ENCODE measurements around the gene DUT.
"Not testable (repeated sequence)": the region's sequence is repeated elsewhere in the genome, so short reads cannot be mapped to it uniquely, and the experiment has no call there.

The DUT gene

DNA sequence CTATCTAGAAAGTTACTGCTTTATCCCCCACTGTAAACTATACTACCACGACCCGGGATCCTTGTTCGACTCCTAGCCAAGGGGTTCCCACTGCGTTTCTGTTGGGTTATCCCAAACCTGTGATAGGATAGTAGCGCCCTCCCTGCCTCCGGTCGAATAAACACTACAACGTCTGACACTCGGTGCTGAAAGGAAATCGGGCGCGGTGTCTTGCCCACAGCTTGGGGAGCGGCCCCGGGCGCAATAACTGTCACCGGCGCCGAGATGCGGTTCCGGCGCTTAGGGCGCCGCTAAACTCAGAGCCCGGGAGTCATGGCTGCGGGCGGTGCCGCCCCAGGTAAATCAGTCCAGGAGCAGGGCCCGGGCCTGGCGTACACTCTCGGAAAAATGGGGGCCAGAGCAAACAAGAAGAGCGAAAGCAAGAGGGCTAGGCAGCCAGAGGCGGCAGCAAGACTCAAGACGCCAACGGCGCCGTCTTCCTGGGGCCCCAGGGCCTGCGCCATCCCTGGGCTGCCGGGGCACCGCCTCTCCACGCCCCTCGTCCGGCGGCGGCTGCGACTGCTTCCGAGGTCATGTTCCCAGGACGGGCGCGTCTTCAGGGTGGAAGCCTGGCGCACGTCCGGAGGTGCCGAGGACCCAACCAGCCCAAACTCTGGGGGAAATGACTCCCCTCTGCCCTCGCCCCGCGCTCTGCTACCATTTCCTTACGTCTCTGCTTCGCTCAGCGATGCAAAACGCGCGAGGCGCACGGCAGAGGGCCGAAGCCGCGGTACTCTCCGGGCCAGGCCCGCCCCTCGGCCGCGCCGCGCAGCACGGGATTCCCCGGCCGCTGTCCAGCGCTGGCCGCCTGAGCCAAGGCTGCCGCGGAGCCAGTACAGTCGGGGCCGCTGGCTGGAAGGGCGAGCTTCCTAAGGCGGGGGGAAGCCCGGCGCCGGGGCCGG is at the start of gene DUT:
DUT (plus strand) TSS at position 575 of the 941 bp plus-strand sequence; CDS start at position 662, 87 bp downstream.
- DNase-seq (ENCODE audit: low read depth in 2 of 2): peak; percentile 42 to 45

DNA sequence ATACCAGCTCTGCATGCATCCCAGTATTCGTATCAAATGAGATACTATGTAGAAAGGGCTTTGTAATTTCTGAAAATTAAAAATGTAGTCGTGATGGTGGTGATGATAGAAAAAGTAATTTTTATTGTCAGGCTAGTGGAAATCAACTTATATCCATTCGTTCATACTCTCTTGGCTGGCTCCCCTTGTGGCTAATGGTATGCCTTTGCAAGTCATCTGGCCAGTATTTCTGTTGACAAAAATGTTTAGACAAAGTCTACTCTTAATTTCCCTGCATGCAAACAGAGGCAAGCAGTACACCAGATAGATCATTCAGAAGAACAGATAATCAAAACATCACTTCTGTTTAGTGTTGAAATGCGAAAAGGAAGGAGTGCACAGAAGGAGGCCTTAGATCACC is 49.6 kb upstream of the DUT start:
- no peak for DNase-seq (ENCODE audit: low read depth in 2 of 2)

DNA sequence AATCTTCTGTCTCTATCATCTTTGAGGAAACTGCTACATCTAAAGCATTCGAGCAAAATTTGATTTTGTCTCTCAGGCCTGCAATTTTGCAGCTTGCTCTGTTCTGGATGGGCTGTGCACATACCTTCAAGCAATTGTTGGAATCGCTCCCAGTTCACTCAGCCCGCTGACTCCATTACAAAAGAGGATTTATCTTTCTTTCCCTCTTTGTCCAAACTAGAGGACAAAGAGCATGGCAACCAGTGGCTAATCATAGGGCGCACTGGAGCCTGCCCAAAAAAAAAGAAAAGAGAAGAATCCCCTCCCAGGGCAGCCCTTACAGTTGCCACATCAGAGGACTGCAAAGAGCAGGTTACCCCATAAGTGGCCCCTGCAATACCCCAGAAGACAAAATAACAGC is 49.0 kb upstream of the DUT start:
- DNase-seq (ENCODE audit: low read depth in 2 of 2): no peak

DNA sequence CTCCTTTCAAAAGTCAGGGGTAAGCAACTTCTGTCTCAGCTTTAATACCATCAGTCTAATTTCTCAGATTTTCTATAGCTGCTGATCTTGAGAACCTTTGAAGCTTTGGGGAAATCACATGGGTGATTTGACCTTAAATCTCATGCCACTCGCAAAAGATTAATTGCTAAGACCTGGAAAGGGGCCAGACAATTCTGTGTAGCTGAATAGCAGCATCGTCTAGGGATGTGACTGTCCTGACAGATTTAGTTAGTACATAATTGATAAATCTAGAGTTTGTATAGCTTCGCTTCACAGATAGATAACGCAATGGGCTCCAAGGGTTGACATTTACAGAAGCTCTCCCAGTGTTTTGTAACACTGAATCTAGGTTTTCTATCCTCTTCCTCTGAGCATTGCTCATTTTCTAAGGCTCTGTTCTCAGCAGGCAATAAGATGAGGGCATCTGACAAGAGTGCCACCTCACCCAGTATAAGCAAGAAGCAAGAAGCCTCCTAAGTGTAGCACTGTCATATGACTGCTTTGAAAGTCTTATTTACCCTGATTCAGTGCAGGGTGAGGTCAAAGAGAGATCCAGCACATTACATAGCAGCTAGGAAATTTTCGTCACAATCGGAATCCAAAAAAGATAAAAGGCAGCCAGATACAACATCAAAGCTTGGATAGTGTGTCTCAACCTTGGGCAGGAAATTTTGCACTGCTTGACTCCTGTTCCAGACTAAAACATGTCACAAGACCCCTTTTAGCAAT is 47.7 kb upstream of the DUT start:
- DNase-seq (ENCODE audit: low read depth in 2 of 2): no peak

DNA sequence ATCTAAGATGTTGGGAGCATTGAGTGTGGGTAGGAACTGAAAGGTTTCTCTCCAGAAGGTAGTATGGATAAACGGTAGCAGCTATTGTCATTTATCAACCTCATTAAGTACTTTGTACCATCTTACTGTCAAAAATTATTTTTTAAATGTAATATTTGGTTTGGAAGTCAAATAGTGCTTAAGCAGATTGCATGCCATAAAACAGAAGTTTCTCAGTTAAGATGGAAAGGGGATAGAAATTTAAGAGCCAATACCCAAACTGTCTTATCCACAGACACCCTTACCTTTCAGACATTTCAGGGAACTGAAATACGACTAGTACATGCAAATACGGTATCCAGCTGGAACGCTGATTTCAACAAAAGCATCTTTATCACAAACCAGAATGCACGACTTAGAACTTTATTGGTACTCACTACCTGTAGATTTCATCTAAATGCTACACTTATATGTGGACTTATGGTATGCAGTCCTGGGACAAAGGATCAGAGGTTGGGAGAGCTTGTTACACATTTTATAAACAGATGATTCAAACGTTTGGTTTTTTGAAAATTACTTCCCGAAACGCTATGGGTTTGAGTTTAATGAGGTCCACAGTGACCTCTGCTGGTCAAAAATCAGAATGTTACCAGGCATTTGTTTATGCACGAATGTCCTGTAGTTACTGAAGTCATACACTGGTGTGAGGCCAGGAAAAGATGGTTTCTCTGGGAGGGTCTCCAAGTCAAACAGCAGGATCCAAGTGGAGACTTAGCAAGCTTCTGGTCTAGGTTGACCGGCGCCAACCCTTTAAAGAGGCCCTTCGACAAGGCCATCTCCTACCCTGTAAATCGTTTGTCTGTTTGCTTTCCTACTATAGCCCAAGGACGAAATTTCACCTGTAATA is 45.7 kb upstream of the DUT start:
- peak; percentile 48 to 58 for DNase-seq (ENCODE audit: low read depth in 2 of 2)

DNA sequence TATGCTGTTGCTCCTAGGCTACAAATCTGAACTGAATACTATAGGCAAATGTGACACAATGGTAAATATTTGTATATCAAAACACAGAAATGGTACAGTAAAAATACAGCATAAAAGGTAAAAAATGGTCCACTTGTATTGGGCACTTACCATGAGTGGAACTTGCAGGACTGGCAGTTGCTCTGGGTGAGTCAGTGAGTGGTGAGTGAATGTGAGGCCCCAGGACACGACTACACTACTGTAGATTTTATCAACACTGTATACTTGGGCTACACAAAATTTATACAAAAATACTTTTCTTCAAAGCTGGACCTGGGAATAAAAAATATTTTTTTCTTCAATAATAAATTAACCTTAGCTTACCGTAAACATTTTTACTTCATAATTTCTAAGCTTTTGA is 41.6 kb upstream of the DUT start:
- no peak for DNase-seq (ENCODE audit: low read depth in 2 of 2)

DNA sequence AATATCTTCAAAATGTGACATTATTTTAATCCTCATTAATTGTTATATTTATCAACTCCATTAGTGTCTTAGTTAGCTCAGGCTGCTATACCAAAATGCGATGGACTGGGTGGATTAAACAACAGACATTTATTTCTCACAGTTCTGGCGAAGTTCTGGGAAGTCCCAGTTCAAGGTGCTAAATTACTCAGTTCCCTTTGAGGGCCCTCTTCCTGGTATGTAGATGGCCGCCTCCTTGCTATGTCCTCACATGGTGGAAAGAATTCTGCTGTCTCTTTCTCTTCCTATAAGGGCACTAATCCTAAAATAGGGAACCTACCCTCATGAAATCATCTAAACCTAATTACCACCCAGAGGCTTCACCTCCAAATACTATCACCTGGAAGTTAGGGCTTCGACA is 38.8 kb upstream of the DUT start:
- no peak for DNase-seq (ENCODE audit: low read depth in 2 of 2)

DNA sequence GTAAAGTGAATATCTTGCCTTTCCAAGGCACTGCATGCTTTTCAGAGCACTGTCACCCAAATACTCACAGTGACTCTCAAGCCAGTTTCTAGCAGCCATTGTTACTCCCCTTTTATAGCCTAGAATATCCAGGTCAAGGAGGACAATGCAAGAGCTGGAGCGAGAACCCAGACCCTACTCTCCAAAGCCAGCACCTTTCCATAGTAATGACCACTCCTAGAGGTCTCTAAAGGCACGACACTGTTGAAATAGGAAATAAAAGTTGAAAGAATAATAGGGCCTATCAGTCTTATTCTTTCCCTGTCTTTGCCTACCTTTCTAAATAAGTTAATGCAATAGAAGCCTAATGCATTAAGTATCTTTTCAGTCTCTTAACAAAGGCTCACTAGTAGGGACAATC is 33.6 kb upstream of the DUT start:
- no peak for DNase-seq (ENCODE audit: low read depth in 2 of 2)

DNA sequence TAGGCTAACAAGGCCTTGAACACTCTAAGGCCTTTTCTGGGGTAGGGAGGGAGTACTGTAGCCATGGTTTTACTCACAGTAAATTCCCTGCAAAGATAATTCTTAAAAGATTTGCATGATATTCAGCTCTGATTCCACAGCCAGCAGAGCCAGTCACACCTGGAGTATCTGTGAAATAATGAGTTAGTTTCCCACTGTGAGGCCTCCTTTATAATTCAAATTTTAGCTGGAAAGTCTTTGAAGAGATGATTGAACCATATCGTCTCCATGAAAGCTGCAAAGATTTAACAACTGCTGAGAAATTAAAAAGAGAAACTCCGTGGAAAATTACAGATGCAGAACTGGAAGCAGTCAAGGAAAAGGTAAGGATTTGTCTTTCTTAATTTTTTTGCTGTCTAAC is 32.3 kb upstream of the DUT start:
- no peak for DNase-seq (ENCODE audit: low read depth in 2 of 2)

DNA sequence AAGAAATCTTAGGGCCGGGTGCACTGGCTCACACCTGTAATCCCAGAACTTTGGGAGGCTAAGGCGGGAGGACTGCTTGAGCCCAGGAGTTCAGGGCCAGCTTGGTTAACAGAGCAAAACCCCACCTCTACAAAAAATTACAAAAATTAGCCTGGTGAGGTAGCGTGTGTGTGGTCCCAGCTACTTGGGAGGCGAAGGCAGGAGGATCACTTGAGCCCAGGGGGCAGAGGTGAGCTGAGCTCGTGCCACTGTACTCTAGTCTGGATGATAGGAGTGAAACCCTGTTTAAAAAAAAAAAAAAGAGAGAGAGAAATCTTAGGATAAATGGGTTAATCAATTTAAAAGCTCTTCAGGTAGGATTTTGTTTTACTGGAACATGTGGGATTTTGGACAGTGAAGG is 31.2 kb upstream of the DUT start:
- no peak for DNase-seq (ENCODE audit: low read depth in 2 of 2)

DNA sequence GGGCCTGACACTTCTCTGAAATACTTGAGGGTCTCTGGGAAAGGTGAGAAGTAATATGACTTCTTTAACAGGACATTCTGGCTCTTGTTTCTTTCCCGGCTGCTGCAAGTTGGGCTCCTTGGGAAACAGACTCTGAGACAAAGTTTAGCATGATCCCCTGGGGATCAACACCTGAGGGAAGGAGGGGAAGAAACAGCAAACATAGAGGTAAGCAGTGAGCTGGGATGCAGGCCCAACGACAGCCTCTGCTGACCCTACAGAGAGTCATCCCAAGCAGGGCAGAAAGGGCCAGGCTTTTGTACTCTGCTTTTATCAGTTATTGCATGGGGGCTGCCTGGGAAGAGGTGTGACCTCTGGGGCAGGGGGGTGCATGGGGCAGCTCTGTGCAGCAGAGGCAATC is 26.8 kb upstream of the DUT start:
- no peak for DNase-seq (ENCODE audit: low read depth in 2 of 2)

DNA sequence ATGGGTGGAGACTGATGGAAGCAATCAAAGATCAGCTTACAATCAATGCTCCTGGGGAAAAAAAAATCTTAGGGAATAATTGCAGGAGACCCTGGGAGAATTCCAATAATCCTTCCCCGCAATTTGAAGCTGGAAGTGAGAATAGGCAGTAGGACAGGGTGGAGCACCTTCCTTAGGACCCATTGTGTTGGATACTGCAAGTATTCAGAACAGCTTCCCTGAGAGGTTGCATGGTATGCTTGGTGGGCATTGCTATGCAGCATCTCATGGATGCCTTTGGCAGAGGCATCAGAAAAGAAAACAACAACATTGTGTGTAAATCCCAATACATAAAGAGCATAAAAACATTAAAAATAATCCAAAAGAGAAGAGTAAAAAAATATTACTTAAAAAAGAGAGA is 24.6 kb upstream of the DUT start:
- DNase-seq (ENCODE audit: low read depth in 2 of 2): no peak

DNA sequence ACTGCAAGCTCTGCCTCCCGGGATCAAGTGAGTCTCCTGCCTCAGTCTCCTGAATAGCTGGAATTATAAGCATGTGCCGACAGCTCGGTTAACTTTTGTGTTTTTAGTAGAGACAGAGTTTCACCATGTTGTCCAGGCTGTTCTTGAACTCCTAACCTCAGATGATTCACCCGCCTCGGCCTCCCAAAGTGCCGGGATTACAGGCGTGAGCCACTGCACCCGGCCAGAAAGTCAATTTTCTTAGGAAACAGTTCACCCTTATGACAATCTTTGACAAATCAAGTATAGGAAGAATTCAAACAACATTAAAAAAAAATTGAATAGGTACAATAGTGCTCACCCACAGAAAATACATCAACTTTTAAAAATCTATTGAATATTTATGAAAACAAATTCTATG is 23.6 kb upstream of the DUT start:
- no peak for DNase-seq (ENCODE audit: low read depth in 2 of 2)

DNA sequence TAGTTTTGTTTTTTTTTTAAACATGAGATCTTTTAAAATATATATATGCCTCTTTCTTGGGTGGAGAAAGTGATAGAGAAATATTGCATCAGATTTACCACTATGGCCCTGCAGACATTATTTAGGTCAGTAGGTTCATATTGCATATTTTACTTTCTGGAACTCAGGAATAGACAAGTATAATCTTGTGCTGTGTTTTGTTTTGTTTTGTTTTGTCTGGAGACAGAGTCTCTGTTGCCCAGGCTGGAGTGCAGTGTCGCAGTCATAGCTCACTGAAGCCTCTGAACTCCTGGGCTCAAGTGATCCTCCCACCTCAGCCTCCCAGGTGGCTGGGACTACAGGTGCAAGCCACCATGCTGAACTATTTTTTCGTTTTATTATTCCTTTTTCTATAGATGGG is 21.5 kb upstream of the DUT start:
- DNase-seq (ENCODE audit: low read depth in 2 of 2): no peak

DNA sequence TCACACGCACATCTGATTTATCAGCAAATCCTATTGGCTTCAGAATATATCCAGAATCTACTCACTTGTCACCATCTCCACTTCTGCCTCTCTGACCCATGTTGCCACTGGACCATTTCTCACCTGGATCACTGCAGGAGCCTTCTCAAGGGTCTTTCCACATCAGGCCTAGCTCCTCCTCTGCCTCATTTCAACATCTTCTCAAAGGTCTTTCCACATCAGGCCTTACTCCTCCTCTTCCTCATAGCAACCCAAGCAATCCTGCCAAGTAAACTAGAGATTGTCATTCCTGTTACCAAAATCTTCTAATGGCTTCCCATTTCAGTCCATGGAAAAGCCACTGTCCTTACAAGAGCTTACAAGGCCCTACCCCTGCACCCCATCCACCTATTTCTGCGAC is 18.0 kb upstream of the DUT start:
- no peak for DNase-seq (ENCODE audit: low read depth in 2 of 2)

DNA sequence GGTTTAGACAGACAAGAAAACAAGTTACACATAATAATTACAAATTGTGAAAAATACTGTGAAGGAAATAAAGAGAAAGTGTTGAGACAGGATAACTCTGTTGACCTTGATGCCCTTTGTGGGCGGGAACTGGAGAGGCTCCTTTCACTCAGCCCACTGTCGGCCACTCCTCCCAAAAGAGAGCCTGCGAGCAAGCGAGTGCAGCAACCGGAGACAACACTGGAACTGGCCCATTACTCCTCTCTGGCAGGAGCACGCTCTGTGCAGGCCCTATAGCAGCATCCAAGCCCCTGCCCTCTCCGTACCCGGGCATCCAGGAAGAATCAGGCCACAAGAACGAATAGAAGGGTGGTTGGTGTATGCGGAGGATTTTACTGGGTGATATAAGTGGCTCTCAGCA is 16.2 kb upstream of the DUT start:
- DNase-seq (ENCODE audit: low read depth in 2 of 2): no peak

DNA sequence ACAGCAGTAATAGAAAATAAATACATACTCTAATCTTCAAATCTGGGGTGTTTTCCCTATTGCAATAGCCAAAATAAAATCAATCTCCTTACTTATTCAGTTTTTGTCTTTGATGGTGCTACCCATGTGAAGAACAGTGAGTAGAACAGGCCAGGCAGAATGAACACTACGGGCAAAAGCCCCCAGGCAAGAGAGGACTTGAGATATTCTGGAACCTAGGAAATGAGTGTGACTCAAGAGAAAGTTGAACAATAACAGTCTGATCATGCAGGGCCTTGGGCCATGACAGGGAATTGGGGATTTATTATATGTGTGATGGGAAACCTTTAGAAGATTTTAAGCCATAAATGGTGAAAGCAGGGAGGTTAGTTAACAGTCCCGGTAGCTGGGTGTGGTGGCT is 14.0 kb upstream of the DUT start:
- no peak for DNase-seq (ENCODE audit: low read depth in 2 of 2)

DNA sequence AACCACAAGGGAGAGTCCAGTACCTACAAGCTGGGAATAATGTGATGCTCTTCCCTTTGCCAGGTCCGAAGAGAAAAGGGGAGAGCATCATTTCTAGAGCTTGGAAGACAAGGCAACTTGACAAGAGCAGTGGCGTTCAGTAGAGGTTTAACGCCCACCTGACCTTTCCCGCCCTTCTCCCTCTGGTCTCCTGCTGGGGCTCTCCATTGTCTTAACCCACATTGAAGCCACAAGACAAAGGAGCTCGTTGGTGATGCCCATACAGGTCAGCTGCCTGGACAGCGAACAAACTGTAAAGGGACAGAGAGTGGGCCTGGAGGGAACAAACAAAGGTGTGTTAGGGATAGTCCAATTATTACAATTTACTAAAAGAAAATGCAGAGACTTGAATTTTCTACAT is 13.1 kb upstream of the DUT start:
- DNase-seq (ENCODE audit: low read depth in 2 of 2): no peak

DNA sequence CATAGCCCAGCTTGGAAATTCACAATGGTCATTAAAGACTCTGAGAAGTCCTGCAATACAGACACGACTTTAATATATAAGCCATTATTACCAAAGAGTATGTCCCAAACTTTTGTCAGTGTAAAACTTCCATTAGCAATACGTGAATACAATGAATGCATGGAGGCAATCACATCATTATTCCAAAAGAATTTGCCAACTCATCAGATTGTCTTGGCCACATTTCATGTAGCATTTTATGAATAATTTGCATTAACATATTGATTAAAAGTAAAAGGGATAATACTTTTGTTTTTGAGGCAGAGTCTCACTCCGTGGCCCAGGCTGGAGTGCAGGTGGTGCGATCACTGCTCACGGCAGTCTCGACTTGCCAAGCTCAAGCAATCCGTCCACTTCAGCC is 7.9 kb upstream of the DUT start:
- no peak for DNase-seq (ENCODE audit: low read depth in 2 of 2)

DNA sequence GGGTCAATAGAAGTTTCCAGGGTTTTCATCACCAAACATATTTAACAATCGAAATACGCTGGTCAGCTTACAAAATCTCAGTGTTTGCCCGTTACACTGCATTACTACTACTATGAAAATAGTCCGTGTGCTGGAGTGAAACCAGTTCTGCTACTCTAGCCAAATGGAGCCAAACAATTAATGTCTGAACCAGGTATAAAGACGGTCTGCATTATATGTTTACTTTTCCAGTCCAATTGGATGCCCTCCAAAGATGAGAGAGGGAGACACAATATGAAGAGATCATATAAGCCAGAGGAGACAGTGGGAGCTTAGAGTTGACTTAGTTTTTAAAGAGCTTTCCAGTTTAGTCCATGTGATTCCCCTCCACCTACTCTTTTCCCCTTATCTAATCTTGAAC is 6.3 kb upstream of the DUT start:
- DNase-seq (ENCODE audit: low read depth in 2 of 2): no peak

DNA sequence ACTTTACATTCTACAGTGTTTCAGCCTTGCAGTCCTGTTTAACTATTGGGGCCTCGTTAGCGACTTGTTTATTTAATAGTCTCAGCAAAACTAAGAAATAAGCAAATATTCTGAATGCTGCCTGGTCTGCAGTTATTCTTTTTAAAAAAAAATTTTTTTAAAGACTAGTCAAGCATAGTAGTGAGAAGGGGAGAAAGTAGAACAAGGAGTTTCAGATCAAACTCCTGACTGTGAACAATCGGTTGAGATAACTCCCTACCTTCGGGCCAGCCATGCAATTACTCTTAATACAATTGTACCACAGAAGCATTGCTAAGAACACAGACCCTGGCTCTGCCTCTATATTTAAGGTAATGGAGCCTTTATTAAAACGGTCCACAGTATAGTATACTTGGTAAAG is 5.8 kb upstream of the DUT start:
- no peak for DNase-seq (ENCODE audit: low read depth in 2 of 2)

DNA sequence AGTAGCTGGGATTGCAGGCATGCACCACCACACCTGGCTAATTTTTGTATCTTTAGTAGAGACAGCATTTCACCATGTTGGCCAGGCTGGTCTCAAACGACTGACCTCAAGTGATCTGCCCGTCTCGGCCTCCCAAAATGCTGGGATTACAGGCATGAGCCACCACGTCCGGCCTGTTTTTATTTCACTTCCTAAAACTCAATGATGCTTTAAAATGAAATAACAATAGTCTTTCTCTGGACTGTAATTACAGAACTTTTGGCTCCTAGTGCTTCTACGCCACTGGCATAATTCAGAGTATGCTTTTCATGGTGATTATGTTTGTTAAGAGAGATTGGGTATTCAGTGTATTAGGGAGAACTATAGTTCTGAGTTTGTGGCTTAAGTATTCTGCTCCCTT is 5.0 kb upstream of the DUT start:
- not testable (repeated sequence) for DNase-seq (ENCODE audit: low read depth in 2 of 2)

Data from fibroblast of skin of left quadriceps (primary cell).